BJ (cell line): ENCODE measurements around the gene SF1. TPM values are rescaled to one million over a fixed set of nuclear protein-coding genes. Genes with fewer than 3 reads are reported as not detected.

Experiments used
- CTCF ChIA-PET: fragments of 350-600 bp; formaldehyde crosslinking; extraction: SDS; loops from one replicate; lab custom pipeline; 2021; ENCODE audit warnings: antibody characterized with exemption, inconsistent platforms; lab: Yijun Ruan, JAX
- POLR2A ChIA-PET: fragments of 300-600 bp; sonication (Branson Sonifier 250); formaldehyde crosslinking; extraction: SDS; loops from one replicate; lab custom pipeline; 2021; ENCODE audit warnings: antibody characterized with exemption; lab: Charles Lee
- DNase-seq: peaks from one replicate; pipeline ENCODE4 v3.0.0-alpha.2; 2011; ENCODE audit warnings: low read depth
- H3K27me3 ChIP-seq: 2 replicates; pipeline ENCODE4 v1.6.0; 2011; ENCODE audit warnings: low read length; ENCODE audit not compliant: control insufficient read depth, insufficient read depth
- H3K36me3 ChIP-seq: 2 replicates; pipeline ENCODE4 v1.5.1; 2011; ENCODE audit warnings: low read length; ENCODE audit not compliant: control insufficient read depth, insufficient read depth
- H3K4me3 ChIP-seq: 2 replicates; pipeline ENCODE4 v1.5.1; 2011; ENCODE audit warnings: low read depth, mild to moderate bottlenecking, control low read depth, low read length
- polyA plus RNA-seq: library from polyadenylated mRNA; depleted of rRNA; stranded (reverse); fragments of >200 nt; gene quantifications from 2 replicates; pipeline ENCODE4 v1.2.3, GENCODE V29; 2011
- TF ChIP-seq, protein P1 (sequence below): IDR thresholded peaks from 2 replicates; pipeline ENCODE4 v1.5.1; 2011; ENCODE audit warnings: low read depth, mild to moderate bottlenecking, control low read depth, inconsistent platforms, low read length, moderate library complexity; ENCODE audit not compliant: insufficient read depth

Gene SF1
- polyA plus RNA-seq, 1 experiment, result 41.7 TPM

DNA sequence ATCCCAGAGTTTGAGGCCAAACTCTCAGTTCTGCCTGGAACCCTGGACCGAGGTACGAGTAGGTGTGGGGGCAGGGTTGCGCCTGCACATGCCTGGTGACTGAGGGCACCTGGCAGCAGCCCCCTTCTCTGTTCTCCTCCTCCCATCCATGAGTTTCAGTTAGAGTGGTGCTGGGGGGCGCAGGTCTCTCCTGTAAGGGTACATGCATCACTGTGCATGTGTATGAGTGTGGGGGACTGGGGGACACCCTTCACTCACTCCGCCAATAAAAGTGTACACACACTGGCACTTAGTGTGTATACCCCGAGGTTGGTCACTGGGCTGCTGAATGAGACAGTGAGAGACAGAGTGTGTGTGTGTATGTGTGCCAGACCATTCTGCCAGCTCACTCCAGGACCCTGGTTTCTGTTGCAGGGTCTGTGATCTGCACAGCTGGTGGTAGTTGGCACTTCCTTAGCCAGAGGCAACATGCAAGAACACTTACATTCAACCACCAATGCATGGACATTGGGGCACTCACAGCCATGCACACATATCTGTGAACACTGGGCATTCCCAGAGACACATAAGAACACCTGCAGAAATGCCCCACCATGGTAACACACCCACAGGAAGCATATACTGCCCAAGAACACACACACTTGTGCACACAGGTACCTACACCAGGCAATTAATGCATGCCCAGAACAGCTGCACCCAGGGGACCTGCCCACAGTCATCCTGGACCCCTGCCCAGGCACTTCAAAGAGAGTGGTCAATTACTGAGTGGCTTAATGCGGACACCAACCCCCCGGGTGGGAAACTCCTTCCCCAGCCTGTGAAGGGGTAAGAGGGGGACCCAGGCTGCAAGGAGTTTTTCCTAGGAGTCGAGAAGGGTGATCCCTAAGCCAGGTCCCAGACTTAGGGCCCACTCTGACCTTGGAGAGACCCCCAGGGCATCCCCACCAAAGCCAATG, 54.2 kb downstream of the SF1 start:
- DNase-seq, result no peak
- Histone ChIP-seq H3K27me3 (peaks cover 31% of the 10 kb centered on the region), H3K4me3 (no peak overlapping the region), H3K36me3 (no peaks in the 10 kb centered on the region)
- ChIA-PET CTCF (interaction anchor here (1.0 kb wide), 1 partner anchor 23 kb away, joined by 4 read pairs; no protein-coding TSS in a partner anchor), POLR2A (no interaction called here)
- TF ChIP-seq, protein P1, sequence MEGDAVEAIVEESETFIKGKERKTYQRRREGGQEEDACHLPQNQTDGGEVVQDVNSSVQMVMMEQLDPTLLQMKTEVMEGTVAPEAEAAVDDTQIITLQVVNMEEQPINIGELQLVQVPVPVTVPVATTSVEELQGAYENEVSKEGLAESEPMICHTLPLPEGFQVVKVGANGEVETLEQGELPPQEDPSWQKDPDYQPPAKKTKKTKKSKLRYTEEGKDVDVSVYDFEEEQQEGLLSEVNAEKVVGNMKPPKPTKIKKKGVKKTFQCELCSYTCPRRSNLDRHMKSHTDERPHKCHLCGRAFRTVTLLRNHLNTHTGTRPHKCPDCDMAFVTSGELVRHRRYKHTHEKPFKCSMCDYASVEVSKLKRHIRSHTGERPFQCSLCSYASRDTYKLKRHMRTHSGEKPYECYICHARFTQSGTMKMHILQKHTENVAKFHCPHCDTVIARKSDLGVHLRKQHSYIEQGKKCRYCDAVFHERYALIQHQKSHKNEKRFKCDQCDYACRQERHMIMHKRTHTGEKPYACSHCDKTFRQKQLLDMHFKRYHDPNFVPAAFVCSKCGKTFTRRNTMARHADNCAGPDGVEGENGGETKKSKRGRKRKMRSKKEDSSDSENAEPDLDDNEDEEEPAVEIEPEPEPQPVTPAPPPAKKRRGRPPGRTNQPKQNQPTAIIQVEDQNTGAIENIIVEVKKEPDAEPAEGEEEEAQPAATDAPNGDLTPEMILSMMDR, result no peak

DNA sequence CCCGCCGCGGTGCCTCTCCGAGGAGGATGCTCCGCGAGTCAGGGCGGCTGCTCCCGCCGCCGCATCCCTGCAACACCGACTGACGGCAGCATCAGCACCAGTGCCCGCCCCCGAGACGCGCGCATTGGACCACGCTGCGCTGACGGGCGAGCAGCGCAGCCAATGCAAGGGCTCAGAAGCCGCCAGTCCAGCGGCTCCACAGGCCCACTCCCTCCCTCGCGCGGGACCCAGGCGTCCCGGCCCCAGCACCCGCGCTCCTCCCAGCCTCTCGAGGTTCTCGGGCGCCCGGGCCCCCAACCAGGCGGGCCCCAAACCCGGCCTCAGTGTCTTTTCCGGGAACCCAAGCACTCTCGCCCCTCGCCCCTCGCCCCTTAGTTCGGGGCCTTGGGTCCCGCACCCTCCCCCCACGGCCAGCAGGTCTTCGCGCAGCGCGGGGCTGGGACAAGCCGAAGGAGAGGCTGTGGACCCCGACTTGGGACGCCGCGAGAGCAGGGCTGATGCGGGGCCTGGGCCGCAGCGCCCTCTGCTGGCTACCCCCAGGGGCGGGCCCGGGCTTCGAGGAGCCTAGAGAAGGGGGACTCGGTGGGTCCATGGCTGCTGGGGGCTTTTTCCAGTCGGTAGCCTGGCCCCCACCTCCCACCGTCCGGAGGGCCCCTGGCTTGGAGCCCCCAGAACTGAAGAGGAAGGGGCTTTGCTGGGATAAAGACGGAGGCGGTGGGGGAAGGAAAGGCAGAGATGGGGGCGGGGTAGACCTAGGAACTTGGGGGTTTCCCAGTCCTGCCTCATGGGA, 55.0 kb downstream of the SF1 start, which contains the start of gene NRXN2:
Gene NRXN2 (minus strand): TSS at position 81 of the 790 bp plus-strand sequence. CDS start 9,498 bp downstream, outside the sequence.
- POLR2A ChIA-PET, result no interaction called here
- Histone ChIP-seq H3K36me3 (no peaks in the 10 kb centered on the region), H3K27me3 (peaks cover 37% of the 10 kb centered on the region), H3K4me3 (peak within 1 kb of the TSS; percentile 61)
- CTCF ChIA-PET, result interaction anchor here (1.0 kb wide), 1 partner anchor 24 kb away, joined by 4 read pairs; no protein-coding TSS in a partner anchor
- TF ChIP-seq, protein P1, result peak; percentile 98
- peak; percentile 26 for DNase-seq

DNA sequence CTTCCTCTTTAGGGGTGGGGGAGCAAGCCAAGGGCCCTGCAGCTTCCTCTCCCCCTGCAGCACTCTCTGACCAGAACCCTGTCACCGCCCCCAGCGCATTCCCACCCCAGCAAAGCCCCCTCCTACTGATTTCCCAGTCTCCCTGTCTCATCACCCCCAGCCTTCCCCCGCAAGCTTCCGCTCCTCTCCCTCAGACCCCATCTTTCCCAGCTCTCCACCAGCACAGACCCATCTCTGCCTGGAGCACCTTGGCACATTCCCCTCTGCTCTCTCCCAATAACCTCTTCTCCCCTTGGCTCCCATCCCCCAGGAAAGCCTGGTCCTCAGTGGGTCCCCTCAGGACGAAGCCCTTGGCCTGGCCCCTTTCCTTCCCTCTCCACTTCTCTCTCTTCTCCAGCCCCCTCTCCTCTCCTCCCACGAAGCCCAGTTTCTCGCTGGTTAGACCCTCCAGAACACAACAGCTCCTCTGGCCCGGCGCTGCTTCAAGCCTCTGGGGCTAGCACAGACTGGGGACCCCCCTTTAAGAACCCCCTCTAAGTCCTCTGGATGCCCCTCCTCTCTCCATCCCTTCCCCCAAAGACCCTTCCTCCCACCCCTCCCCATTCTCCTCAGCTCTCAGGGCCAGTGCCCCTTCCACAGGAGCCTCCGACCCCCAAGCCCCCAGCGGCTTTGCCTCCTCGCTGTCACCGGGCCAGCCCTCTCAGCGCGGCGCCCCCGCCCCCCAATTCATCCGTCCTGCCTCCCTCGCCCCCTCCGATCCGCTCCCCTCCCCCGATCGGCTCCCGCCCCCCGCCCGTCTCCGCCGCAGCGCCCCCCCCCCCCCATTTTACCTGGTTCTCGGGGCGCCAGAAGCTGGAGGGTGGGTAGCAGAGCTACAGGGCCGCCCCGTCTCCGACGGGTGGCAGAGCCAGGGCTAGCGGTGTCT, 55.9 kb downstream of the SF1 start:
- TF ChIP-seq, protein P1, result no peak
- Histone ChIP-seq H3K27me3 (peaks cover 45% of the 10 kb centered on the region), H3K4me3 (no peak overlapping the region), H3K36me3 (no peaks in the 10 kb centered on the region)
- no peak for DNase-seq
- CTCF ChIA-PET, result interaction anchor here (0.7 to 1.7 kb wide), 4 partner anchors 17 to 274 kb away, joined by 4 to 12 read pairs (median 4); no protein-coding TSS in a partner anchor
- POLR2A ChIA-PET, result no interaction called here

DNA sequence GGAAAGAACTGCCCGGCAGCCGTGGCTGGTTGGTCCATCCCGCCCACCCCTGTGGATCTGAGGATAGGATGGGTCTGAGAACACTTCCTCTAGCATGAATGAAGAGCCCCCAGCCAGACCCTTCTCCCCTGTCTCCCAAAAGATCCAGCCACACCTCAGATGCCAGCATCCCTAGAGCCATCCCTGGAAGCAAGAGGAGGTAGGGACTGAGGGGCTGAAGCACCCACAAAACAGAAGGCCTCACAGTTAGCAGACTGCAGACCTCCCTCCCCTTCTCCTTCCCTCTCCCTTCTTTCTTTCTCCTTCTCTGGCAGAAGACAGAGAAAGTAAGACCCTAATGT, 57.0 kb downstream of the SF1 start:
- H3K4me3 ChIP-seq, result no peak overlapping the region
- peaks cover 53% of the 10 kb centered on the region for H3K27me3 ChIP-seq
- ChIA-PET CTCF (interaction anchor here (1.3 to 2.0 kb wide), 3 partner anchors 32 to 68 kb away, joined by 4 to 12 read pairs (median 11); no protein-coding TSS in a partner anchor), POLR2A (no interaction called here)
- no peak for DNase-seq
- H3K36me3 ChIP-seq, result no peaks in the 10 kb centered on the region
- TF ChIP-seq, protein P1, result no peak
